T-cell (primary cell): ENCODE data around the gene PPP1R36. TPM values are rescaled to one million over a fixed set of nuclear protein-coding genes. Genes with fewer than 3 reads are reported as not detected.
"Not testable (repeated sequence)": the region's sequence is repeated elsewhere in the genome, so short reads cannot be mapped to it uniquely, and the experiment has no call there.

Source experiments
- ATAC-seq, 4 experiments: fragments of 200-7000 bp in 3 of 4; fragments of 150-1000 bp in 1 of 4; cut with Tn5 transposase; replicated peaks in 1 of 4; 1 replicate in 3 of 4; 2 replicates in 1 of 4; pipeline ENCODE4 v1.10.0; 2021; ENCODE audit warnings: moderate library complexity in 3 of 4, mild to moderate bottlenecking in 2 of 4, moderate number of reproducible peaks in 1 of 4
- CTCF ChIA-PET, 2 donors: fragments of 300-600 bp; sonication (Branson Sonifier 250); formaldehyde crosslinking; loops; one replicate each; lab custom pipeline; 2022; ENCODE audit warnings: antibody characterized with exemption in 2 of 2; lab: Charles Lee
- POLR2A ChIA-PET, 2 donors: fragments of 300-600 bp; sonication (Branson Sonifier 250); formaldehyde crosslinking; loops; one replicate each; lab custom pipeline; 2022; ENCODE audit warnings: antibody characterized with exemption in 2 of 2; lab: Charles Lee
- DNase-seq, 35 experiments: peaks; one replicate each; pipeline versions ENCODE4 v3.0.0 to v3.0.0-alpha.2; 2013 to 2023
- H3K27ac ChIP-seq: one replicate; pipeline ENCODE4 v1.5.1; 2013; ENCODE audit warnings: low read length
- H3K27me3 ChIP-seq, 2 experiments: replicated peaks in 1 of 2; 1 replicate in 1 of 2; 2 replicates in 1 of 2; pipeline versions ENCODE4 v1.6.1 to v1.7.0; 2013; ENCODE audit warnings: low read length in 1 of 2, mixed read lengths in 1 of 2; ENCODE audit not compliant: control insufficient read depth in 2 of 2, insufficient read depth in 2 of 2; ENCODE audit errors: extremely low read depth in 1 of 2
- H3K36me3 ChIP-seq, 2 donors: 1 replicate in 1 of 2; 2 replicates in 1 of 2; pipeline versions ENCODE4 v1.6.1 to v1.7.0; 2013; ENCODE audit warnings: low read length in 1 of 2; ENCODE audit not compliant: control insufficient read depth in 2 of 2, insufficient read depth in 1 of 2; ENCODE audit errors: extremely low read depth in 1 of 2
- H3K4me1 ChIP-seq, 2 experiments: 1 replicate in 1 of 2; 2 replicates in 1 of 2; pipeline versions ENCODE4 v1.6.1 to v1.7.0; 2013; ENCODE audit warnings: low read length in 2 of 2, mixed read lengths in 1 of 2; ENCODE audit not compliant: insufficient read depth in 2 of 2, control insufficient read depth in 1 of 2; ENCODE audit errors: extremely low read depth in 1 of 2
- H3K4me3 ChIP-seq, 2 donors: 1 replicate in 1 of 2; 2 replicates in 1 of 2; pipeline versions ENCODE4 v1.5.1 to v1.7.0; 2013; ENCODE audit warnings: mild to moderate bottlenecking in 2 of 2, low read length in 1 of 2, moderate library complexity in 1 of 2; ENCODE audit not compliant: control insufficient read depth in 1 of 2; ENCODE audit errors: extremely low read depth in 1 of 2
- H3K9me3 ChIP-seq: 2 replicates; pipeline ENCODE4 v1.7.0; 2013
- H3K27ac Mint-ChIP-seq, 2 donors: one replicate each; pipeline ENCODE4 v1.8.0; 2020 to 2021; ENCODE audit warnings: mild to moderate bottlenecking in 2 of 2, mixed read lengths in 2 of 2
- H3K27me3 Mint-ChIP-seq, 2 donors: one replicate each; pipeline ENCODE4 v1.8.0; 2021 to 2022; ENCODE audit warnings: mixed read lengths in 2 of 2
- H3K36me3 Mint-ChIP-seq: one replicate; pipeline ENCODE4 v1.8.0; 2021; ENCODE audit warnings: mixed read lengths
- H3K4me1 Mint-ChIP-seq, 3 donors: one replicate each; pipeline ENCODE4 v1.8.0; 2020 to 2022; ENCODE audit warnings: mixed read lengths in 3 of 3, mild to moderate bottlenecking in 1 of 3
- H3K4me3 Mint-ChIP-seq, 3 donors: one replicate each; pipeline ENCODE4 v1.8.0; 2020 to 2022; ENCODE audit warnings: mild to moderate bottlenecking in 3 of 3, mixed read lengths in 3 of 3, moderate library complexity in 3 of 3
- H3K9me3 Mint-ChIP-seq, 3 donors: one replicate each; pipeline ENCODE4 v1.8.0; 2020 to 2022; ENCODE audit warnings: mixed read lengths in 3 of 3
- WGBS: methylation state at CpG from one replicate; pipeline ENCODE4 v1.1.5; 2013; ENCODE audit warnings: missing lambda C conversion rate; ENCODE audit not compliant: insufficient coverage; 5-methylcytosine and 5-hydroxymethylcytosine counted together
- total RNA-seq, 35 experiments: library from RNA in 6 of 35; stranded (reverse) in 6 of 35; fragments of 120-200 nt in 1 of 35; gene quantifications; one replicate each; pipeline versions ENCODE4 v1.2.1 to v1.2.4 and lab custom pipeline; 2013 to 2026

Gene PPP1R36
- total RNA-seq, 5 donors from 2014 or later (not counting 1 experiment from before 2014, with no cell fraction given) = not detected

DNA sequence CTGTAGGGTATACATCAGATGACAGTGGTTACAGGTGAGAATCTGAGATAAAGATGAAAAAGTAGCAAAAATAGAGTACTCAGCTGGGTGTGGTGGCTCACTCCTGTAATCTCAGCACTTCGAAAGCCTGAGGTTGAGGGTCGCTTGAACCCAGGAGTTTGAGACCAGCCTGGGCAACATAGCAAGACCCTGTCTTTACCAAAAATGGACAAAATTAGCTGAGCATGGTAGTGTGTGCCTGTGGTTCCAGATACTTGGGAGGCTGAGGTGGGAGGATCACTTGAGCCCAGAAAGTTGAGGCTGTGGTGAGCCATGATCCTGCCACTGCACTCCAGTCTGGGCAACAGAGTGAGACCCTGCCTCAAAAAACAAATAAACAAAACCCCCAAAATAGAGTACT is 8.5 kb downstream of the PPP1R36 start:
- POLR2A ChIA-PET, H3K4me1 ChIP-seq, ATAC-seq, H3K36me3 ChIP-seq, H3K9me3 ChIP-seq, H3K27me3 Mint-ChIP-seq, H3K27ac Mint-ChIP-seq, DNase-seq, H3K4me3 Mint-ChIP-seq, CTCF ChIA-PET, H3K9me3 Mint-ChIP-seq, H3K36me3 Mint-ChIP-seq, H3K27ac ChIP-seq, H3K27me3 ChIP-seq, H3K4me3 ChIP-seq: not testable (repeated sequence)
- WGBS = 83% methylated on average over 2 of the region's 2 CpGs
- peaks cover 5 to 11% (median 9%) of the 10 kb centered on the region in 3 donors for H3K4me1 Mint-ChIP-seq

DNA sequence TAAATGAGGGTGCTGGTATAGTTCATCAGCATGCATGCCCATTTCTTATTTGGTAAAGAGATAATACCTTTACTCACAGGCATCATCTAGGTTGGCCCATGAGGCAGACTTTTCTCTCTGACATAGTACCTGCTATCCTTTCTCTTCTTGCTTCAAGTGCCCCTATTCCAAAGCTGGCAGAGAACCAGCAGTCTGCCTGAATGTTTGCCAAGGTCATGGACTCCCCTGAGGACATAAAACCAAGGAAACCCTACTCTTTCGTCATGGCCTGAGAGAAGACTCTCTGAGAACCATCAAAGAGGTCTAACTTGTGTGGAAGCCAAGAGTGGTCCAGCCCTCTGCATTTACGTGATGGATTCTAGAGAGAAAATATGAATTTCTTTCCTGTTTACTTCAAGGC is 11.9 kb downstream of the PPP1R36 start:
- Histone ChIP-seq H3K9me3 (no peaks in the 10 kb centered on the region), H3K4me1 (no peaks in the 10 kb centered on the region), H3K27me3 (peaks cover 0 to 2% of the 10 kb centered on the region in 2 experiments), H3K27ac (no peak overlapping the region), H3K4me3 (no peak overlapping the region), H3K36me3 (no peaks in the 10 kb centered on the region)
- DNase-seq (no peak), ATAC-seq (no peak)
- H3K27ac Mint-ChIP-seq = no peak overlapping the region
- peaks cover 5 to 11% (median 9%) of the 10 kb centered on the region in 3 donors for H3K4me1 Mint-ChIP-seq
- H3K27me3 Mint-ChIP-seq = peaks cover 2 to 5% of the 10 kb centered on the region in 2 donors
- CTCF ChIA-PET = no interaction called here
- WGBS = no CpG with 5 or more reads among the region's 2 CpGs
- POLR2A ChIA-PET = interaction anchor here in 1 of 2 donors (0.6 kb wide), 2 partner anchors 34 to 355 kb away, joined by 3 read pairs; no protein-coding TSS in a partner anchor
- no peaks in the 10 kb centered on the region for H3K9me3 Mint-ChIP-seq
- H3K4me3 Mint-ChIP-seq = no peak overlapping the region
- H3K36me3 Mint-ChIP-seq = no peaks in the 10 kb centered on the region

GRCh38 chr14:64562436-64562835 is 12.7 kb downstream of the PPP1R36 start:
- peaks cover 0 to 2% of the 10 kb centered on the region in 2 experiments for H3K27me3 ChIP-seq
- H3K4me1 ChIP-seq = no peaks in the 10 kb centered on the region
- no peaks in the 10 kb centered on the region for H3K36me3 ChIP-seq
- Mint-ChIP-seq H3K9me3 (no peaks in the 10 kb centered on the region), H3K36me3 (no peaks in the 10 kb centered on the region), H3K27ac (no peak overlapping the region), H3K27me3 (peaks cover 2 to 5% of the 10 kb centered on the region in 2 donors), H3K4me1 (peaks cover 5 to 11% (median 9%) of the 10 kb centered on the region in 3 donors), H3K4me3 (no peak overlapping the region)
- no peak for ATAC-seq
- no peak for DNase-seq
- no peaks in the 10 kb centered on the region for H3K9me3 ChIP-seq
- ChIA-PET CTCF (no interaction called here), POLR2A (no interaction called here)
- H3K4me3 ChIP-seq = no peak overlapping the region
- H3K27ac ChIP-seq = no peak overlapping the region

GRCh38 chr14:64563696-64564095 is 13.9 kb downstream of the PPP1R36 start:
- no peaks in the 10 kb centered on the region for H3K4me1 ChIP-seq
- CTCF ChIA-PET = no interaction called here
- Mint-ChIP-seq H3K4me1 (peaks cover 5 to 11% (median 9%) of the 10 kb centered on the region in 3 donors), H3K4me3 (no peak overlapping the region), H3K27me3 (peaks cover 2 to 5% of the 10 kb centered on the region in 2 donors), H3K36me3 (no peaks in the 10 kb centered on the region), H3K27ac (no peak overlapping the region), H3K9me3 (no peaks in the 10 kb centered on the region)
- H3K27ac ChIP-seq = no peak overlapping the region
- POLR2A ChIA-PET = interaction anchor here in 1 of 2 donors (0.7 kb wide), 1 partner anchor 9 kb away, joined by 7 read pairs; no protein-coding TSS in a partner anchor
- 100% methylated on average over 1 of the region's 6 CpGs for WGBS
- peaks cover 0 to 2% of the 10 kb centered on the region in 2 experiments for H3K27me3 ChIP-seq
- ATAC-seq (no peak), DNase-seq (no peak)
- no peaks in the 10 kb centered on the region for H3K9me3 ChIP-seq
- no peak overlapping the region for H3K4me3 ChIP-seq
- H3K36me3 ChIP-seq = no peaks in the 10 kb centered on the region

DNA sequence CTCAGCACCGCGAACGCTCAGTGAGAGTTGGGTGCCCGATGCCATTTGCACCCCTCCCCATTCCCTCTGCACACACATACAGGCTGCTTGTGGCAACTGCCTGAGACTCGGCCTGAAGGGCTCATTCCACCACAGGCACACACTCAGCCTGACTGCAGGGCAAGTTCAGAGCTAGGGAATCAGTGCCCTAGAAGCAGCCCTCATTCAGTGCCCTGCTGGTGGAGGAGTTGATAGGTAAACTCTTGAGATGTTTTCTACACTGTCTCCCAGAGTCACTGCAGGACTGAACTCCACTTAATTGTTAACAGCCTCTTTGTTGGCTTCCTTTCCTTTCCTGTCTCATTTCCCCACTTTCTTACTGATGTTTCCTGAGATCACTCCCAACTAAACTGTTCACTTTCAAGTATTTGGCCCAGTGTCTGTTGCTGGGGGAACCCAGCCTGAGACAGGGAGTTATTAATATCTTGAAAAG is 16.9 kb downstream of the PPP1R36 start:
- ChIA-PET CTCF (no interaction called here), POLR2A (no interaction called here)
- H3K36me3 ChIP-seq = no peaks in the 10 kb centered on the region
- Mint-ChIP-seq H3K4me1 (peaks cover 0 to 2% (median 0%) of the 10 kb centered on the region in 3 donors), H3K36me3 (no peaks in the 10 kb centered on the region), H3K4me3 (no peak overlapping the region), H3K9me3 (no peaks in the 10 kb centered on the region), H3K27ac (no peak overlapping the region), H3K27me3 (peaks cover 2 to 5% of the 10 kb centered on the region in 2 donors)
- WGBS = no CpG with 5 or more reads among the region's 5 CpGs
- H3K27ac ChIP-seq = no peak overlapping the region
- H3K4me1 ChIP-seq = no peaks in the 10 kb centered on the region
- ATAC-seq (no peak), DNase-seq (no peak)
- H3K4me3 ChIP-seq = no peak overlapping the region
- H3K9me3 ChIP-seq = no peaks in the 10 kb centered on the region
- H3K27me3 ChIP-seq = peaks cover 0 to 5% of the 10 kb centered on the region in 2 experiments

- no peak overlapping the region for H3K27ac Mint-ChIP-seq
- Histone ChIP-seq H3K27me3 (peaks cover 0 to 5% of the 10 kb centered on the region in 2 experiments), H3K4me1 (no peaks in the 10 kb centered on the region), H3K27ac (no peak overlapping the region), H3K9me3 (no peaks in the 10 kb centered on the region), H3K4me3 (no peak overlapping the region), H3K36me3 (no peaks in the 10 kb centered on the region)
- POLR2A ChIA-PET = no interaction called here
- DNase-seq = no peak
- CTCF ChIA-PET = no interaction called here
- H3K4me1 Mint-ChIP-seq = no peaks in the 10 kb centered on the region
- 83% methylated on average over 3 of the region's 3 CpGs for whole genome bisulfite sequencing
- peaks cover 0 to 5% of the 10 kb centered on the region in 2 donors for H3K27me3 Mint-ChIP-seq
- H3K4me3 Mint-ChIP-seq = no peak overlapping the region
- ATAC-seq = no peak
- H3K9me3 Mint-ChIP-seq = no peaks in the 10 kb centered on the region
- no peaks in the 10 kb centered on the region for H3K36me3 Mint-ChIP-seq
Observed at GRCh38 chr14:64569138-64569631, 19.4 kb downstream of the PPP1R36 start.
